HepG2 (cell line): ENCODE measurements around the gene DUSP8. TPM values are rescaled to one million over a fixed set of nuclear protein-coding genes. Genes with fewer than 3 reads are reported as not detected.

Experiments
- ATAC-seq: fragments of 200-7000 bp; cut with Tn5 transposase; 3 replicates; pipeline ENCODE4 v1.9.1; 2020; ENCODE audit warnings: mild to moderate bottlenecking, moderate library complexity
- BruUV-seq: library from RNA; stranded (reverse); fragments of 400-500 nt; replicated peaks from 2 replicates; lab custom pipeline; 2021; lab: Mats Ljungman, UMichigan
- CTCF ChIA-PET: fragments of 300-600 bp; formaldehyde crosslinking; extraction: SDS; loops from one replicate; lab custom pipeline; 2021; ENCODE audit warnings: low total read pairs, inconsistent platforms, low intra/inter-chr PET ratio; lab: Yijun Ruan, JAX
- POLR2A ChIA-PET: fragments of 350-600 bp; sonication (Branson Sonifier 250); formaldehyde crosslinking; loops from one replicate; lab custom pipeline; 2020; ENCODE audit warnings: antibody characterized with exemption, inconsistent platforms; lab: Yijun Ruan, JAX
- DNase-seq: peaks from one replicate; pipeline ENCODE4 v3.0.0-alpha.2; 2015; ENCODE audit warnings: low spot score
- FAIRE-seq: peaks from 3 replicates; lab custom pipeline; 2011; peaks lifted over from hg19 to GRCh38; lab: Jason Lieb, UNC
- H2AFZ ChIP-seq: one replicate; pipeline ENCODE4 v1.6.1; 2011; ENCODE audit warnings: low read length, inconsistent platforms
- H3K27ac ChIP-seq: fragments of 300-600 bp; 3 replicates; pipeline ENCODE4 v1.8.0; 2011; ENCODE audit warnings: mixed run types, mild to moderate bottlenecking, mixed read lengths, low read length, inconsistent platforms; ENCODE audit not compliant: insufficient read depth; ENCODE audit errors: extremely low read length
- H3K27me3 ChIP-seq, 2 experiments: fragments of 200-600 bp in 1 of 2; 2 replicates in 1 of 2; 3 replicates in 1 of 2; pipeline versions ENCODE4 v1.6.0 to v1.8.0; 2011; ENCODE audit warnings: low read length in 2 of 2, mild to moderate bottlenecking in 2 of 2, moderate library complexity in 2 of 2, inconsistent platforms in 1 of 2; ENCODE audit not compliant: insufficient read depth in 2 of 2, control insufficient read depth in 1 of 2
- H3K36me3 ChIP-seq, 2 experiments: fragments of 200-600 bp in 1 of 2; replicated peaks in 1 of 2; 2 replicates in 1 of 2; 3 replicates in 1 of 2; pipeline versions ENCODE4 v1.5.1 to v1.8.0; 2011; ENCODE audit warnings: low read length in 2 of 2, inconsistent platforms in 1 of 2; ENCODE audit not compliant: insufficient read depth in 2 of 2, control insufficient read depth in 1 of 2
- H3K4me1 ChIP-seq: 2 replicates; pipeline ENCODE4 v1.5.1; 2012; ENCODE audit warnings: low read length, inconsistent platforms; ENCODE audit not compliant: insufficient read depth
- H3K4me2 ChIP-seq: 2 replicates; pipeline ENCODE4 v1.6.0; 2011; ENCODE audit warnings: low read depth, low read length, inconsistent platforms
- H3K4me3 ChIP-seq, 3 experiments: fragments of 200-600 bp in 1 of 3; sonication (generic), shearing (Covaris generic) in 1 of 3; replicated peaks in 1 of 3; 2 replicates each; pipeline ENCODE4 v1.5.1; 2011 to 2016; ENCODE audit warnings: low read length in 3 of 3, inconsistent platforms in 2 of 3, low read depth in 2 of 3, mild to moderate bottlenecking in 2 of 3, control low read depth in 1 of 3, mixed read lengths in 1 of 3; ENCODE audit not compliant: insufficient read depth in 1 of 3
- H3K79me2 ChIP-seq: one replicate; pipeline ENCODE4 v1.6.1; 2011; ENCODE audit warnings: low read length, inconsistent platforms; ENCODE audit not compliant: insufficient read depth
- H3K9ac ChIP-seq: 2 replicates; pipeline ENCODE4 v1.6.0; 2011; ENCODE audit warnings: mild to moderate bottlenecking, low read depth, low read length, inconsistent platforms; ENCODE audit not compliant: insufficient read depth
- H3K9me3 ChIP-seq: 2 replicates; pipeline ENCODE4 v1.5.1; 2012; ENCODE audit warnings: mild to moderate bottlenecking, low read length
- H4K20me1 ChIP-seq: 2 replicates; pipeline ENCODE4 v1.6.0; 2011; ENCODE audit warnings: inconsistent platforms, mild to moderate bottlenecking, low read length, moderate library complexity; ENCODE audit not compliant: insufficient read depth
- DMAP1 ChIP-seq: IDR thresholded peaks from 2 replicates; pipeline ENCODE4 v1.6.1; 2016
- FLYWCH1 ChIP-seq: sonication (generic); formaldehyde crosslinking; IDR thresholded peaks from 2 replicates; pipeline ENCODE4 v1.8.1; 2023; ENCODE audit warnings: mild to moderate bottlenecking, missing genetic modification reagents
- IKZF4 ChIP-seq: sonication (generic); formaldehyde crosslinking; IDR thresholded peaks from 2 replicates; pipeline ENCODE4 v1.5.1; 2020; ENCODE audit warnings: borderline replicate concordance, mild to moderate bottlenecking, low read depth, missing genetic modification reagents; ENCODE audit errors: not compliant biosample characterization
- TAF1 ChIP-seq: sonication (generic); formaldehyde crosslinking; IDR thresholded peaks from 2 replicates; pipeline ENCODE4 v1.4.0; 2020; ENCODE audit warnings: missing genetic modification reagents
- TOPORS ChIP-seq: sonication (generic); formaldehyde crosslinking; IDR thresholded peaks from 2 replicates; pipeline ENCODE4 v1.8.0; 2023; ENCODE audit warnings: mild to moderate bottlenecking, missing genetic modification reagents
- ZBTB20 ChIP-seq: sonication (generic); formaldehyde crosslinking; IDR thresholded peaks from 2 replicates; pipeline ENCODE4 v1.8.1; 2023; ENCODE audit warnings: missing genetic modification reagents, low read depth, mild to moderate bottlenecking, borderline replicate concordance
- ZBTB37 ChIP-seq: sonication (generic); formaldehyde crosslinking; IDR thresholded peaks from 2 replicates; pipeline ENCODE4 v1.4.0; 2020; ENCODE audit warnings: mild to moderate bottlenecking, missing genetic modification reagents
- ZMAT5 ChIP-seq: sonication (generic); formaldehyde crosslinking; IDR thresholded peaks from 2 replicates; pipeline ENCODE4 v1.5.0; 2020; ENCODE audit warnings: mild to moderate bottlenecking, low read depth, missing genetic modification reagents, borderline replicate concordance
- ZNF256 ChIP-seq: sonication (generic); formaldehyde crosslinking; conservative IDR thresholded peaks from 2 replicates; pipeline ENCODE4 v1.4.0; 2020; ENCODE audit warnings: missing genetic modification reagents
- ZNF281 ChIP-seq: sonication (generic); formaldehyde crosslinking; IDR thresholded peaks from 2 replicates; pipeline ENCODE4 v1.4.0; 2020; ENCODE audit warnings: missing genetic modification reagents, borderline replicate concordance
- WGBS: methylation state at CpG from one replicate; pipeline ENCODE4 v1.1.6; 2017; ENCODE audit warnings: low lambda C conversion rate; 5-methylcytosine and 5-hydroxymethylcytosine counted together
- in situ Hi-C: cut with HindIII; loops from 2 replicates; pipeline ENCODE4 v1.10.0; 2017; ENCODE audit warnings: low pct_unique_long_range_greater_than_20kb; ENCODE audit not compliant: extremely low pct_ligation_motif_present
- intact Hi-C: fragments of 100-400 bp; cut with micrococcal nuclease; formaldehyde crosslinking; loops from one replicate; pipeline ENCODE4 v1.10.0; 2022; ENCODE audit not compliant: unreplicated experiment
- polyA plus RNA-seq, 8 experiments: library from polyadenylated mRNA; depleted of rRNA in 3 of 8; stranded (reverse) in 7 of 8; unstranded in 1 of 8; fragments of >200 nt; fragmentation: Illumina TruSeq in 4 of 8; extraction: Trizol in 4 of 8; gene quantifications; 2 replicates each; pipeline versions ENCODE4 v1.2.1 to v1.2.3, GENCODE V29; 2011 to 2016; ENCODE audit warnings: low read depth in 4 of 8, missing spikeins in 1 of 8, mixed read lengths in 1 of 8; ENCODE audit not compliant: insufficient read depth in 1 of 8
- total RNA-seq, 5 experiments: library from RNA; depleted of rRNA; stranded (reverse); fragments of >200 nt; fragmentation: Illumina TruSeq; extraction: Trizol; gene quantifications; 2 replicates each; pipeline ENCODE4 v1.2.3, GENCODE V29; 2016; ENCODE audit warnings: low read depth in 1 of 5
- TF ChIP-seq, protein P1 (sequence below): sonication (generic); formaldehyde crosslinking; IDR thresholded peaks from 2 replicates; pipeline ENCODE4 v1.4.0; 2020; ENCODE audit warnings: missing genetic modification reagents
- TF ChIP-seq, protein P2 (sequence below): sonication (generic); formaldehyde crosslinking; IDR thresholded peaks from 2 replicates; pipeline ENCODE4 v1.5.1; 2020; ENCODE audit warnings: missing genetic modification reagents, mild to moderate bottlenecking, borderline replicate concordance

DUSP8 gene
- total and polyA plus RNA-seq, 2 of the 13 experiments (the other 11 are each of a cell fraction or from before 2014, with no cell fraction given), result 1.8 to 8.0 TPM

DNA sequence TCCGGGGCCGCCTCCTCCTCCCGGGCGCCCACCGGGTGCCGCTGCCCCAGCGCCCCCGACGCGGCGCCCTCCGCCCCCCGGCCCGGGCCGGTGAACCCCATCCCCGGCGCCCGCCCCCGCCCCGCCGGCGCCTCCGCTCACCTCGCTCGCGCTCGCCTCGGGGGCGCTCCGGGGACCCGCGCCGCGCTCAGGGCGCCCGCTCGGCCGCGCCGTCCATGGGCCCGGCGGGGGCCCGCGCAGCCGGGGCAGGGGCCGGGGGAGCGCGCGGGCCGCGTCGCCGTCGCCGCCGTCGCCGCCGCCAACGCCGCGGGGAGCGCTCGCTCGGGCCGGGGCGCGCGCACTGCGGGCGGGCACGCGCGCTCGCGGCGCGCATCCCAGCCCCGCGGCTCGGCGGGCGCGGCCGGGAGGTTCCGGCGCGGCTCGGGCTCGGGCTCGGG is 293 bp downstream of the DUSP8 start (continued):
- TF ChIP-seq TOPORS (CRISPR knock-in tag), result no peak
- TF ChIP-seq, protein P1, sequence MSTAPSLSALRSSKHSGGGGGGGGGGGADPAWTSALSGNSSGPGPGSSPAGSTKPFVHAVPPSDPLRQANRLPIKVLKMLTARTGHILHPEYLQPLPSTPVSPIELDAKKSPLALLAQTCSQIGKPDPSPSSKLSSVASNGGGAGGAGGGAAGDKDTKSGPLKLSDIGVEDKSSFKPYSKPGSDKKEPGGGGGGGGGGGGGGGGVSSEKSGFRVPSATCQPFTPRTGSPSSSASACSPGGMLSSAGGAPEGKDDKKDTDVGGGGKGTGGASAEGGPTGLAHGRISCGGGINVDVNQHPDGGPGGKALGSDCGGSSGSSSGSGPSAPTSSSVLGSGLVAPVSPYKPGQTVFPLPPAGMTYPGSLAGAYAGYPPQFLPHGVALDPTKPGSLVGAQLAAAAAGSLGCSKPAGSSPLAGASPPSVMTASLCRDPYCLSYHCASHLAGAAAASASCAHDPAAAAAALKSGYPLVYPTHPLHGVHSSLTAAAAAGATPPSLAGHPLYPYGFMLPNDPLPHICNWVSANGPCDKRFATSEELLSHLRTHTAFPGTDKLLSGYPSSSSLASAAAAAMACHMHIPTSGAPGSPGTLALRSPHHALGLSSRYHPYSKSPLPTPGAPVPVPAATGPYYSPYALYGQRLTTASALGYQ, result no peak
- no peak for TF ChIP-seq ZBTB20 (CRISPR knock-in tag)
- no peak for TF ChIP-seq IKZF4
- no peak for TF ChIP-seq DMAP1 (CRISPR knock-in tag)
- no peak for TF ChIP-seq ZNF256 (CRISPR knock-in tag)

GRCh38 chr11:1570896-1571759 is 943 bp downstream of the DUSP8 start:
- no peak overlapping the region for H3K27ac ChIP-seq
- TF ChIP-seq FLYWCH1 (CRISPR knock-in tag), result no peak
- no peak for TF ChIP-seq ZBTB37 (CRISPR knock-in tag)
- TF ChIP-seq, protein P2, sequence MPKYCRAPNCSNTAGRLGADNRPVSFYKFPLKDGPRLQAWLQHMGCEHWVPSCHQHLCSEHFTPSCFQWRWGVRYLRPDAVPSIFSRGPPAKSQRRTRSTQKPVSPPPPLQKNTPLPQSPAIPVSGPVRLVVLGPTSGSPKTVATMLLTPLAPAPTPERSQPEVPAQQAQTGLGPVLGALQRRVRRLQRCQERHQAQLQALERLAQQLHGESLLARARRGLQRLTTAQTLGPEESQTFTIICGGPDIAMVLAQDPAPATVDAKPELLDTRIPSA, result no peak
- peak; percentile 41; the same call in 1 of the 2 replicates for TF ChIP-seq ZNF281 (CRISPR knock-in tag)
- TF ChIP-seq TAF1, result no peak
- TF ChIP-seq ZMAT5, result no peak

More at GRCh38 chr11:1570896-1571759, 943 bp downstream of the DUSP8 start:
- ChIA-PET CTCF (no interaction called here), POLR2A (no interaction called here)
- FAIRE-seq (no peak), ATAC-seq (no peak), DNase-seq (no peak)
- H3K9ac ChIP-seq, result peak overlapping the region; percentile 84; the same call in 1 of the 2 replicates
- H3K9me3 ChIP-seq, result no peaks in the 10 kb centered on the region
- in situ Hi-C loops, result no loop called here
- H3K4me3 ChIP-seq, result peak overlapping the region; percentile 59 to 78 (median 72); a peak in 5 of 6 replicates
- no peak overlapping the region for H2AFZ ChIP-seq
- WGBS, result 8% methylated on average over 26 of the region's 58 CpGs
- peak overlapping the region; percentile 75 for H3K4me2 ChIP-seq
- intact Hi-C loops, result no loop called here
- H3K36me3 ChIP-seq, result no peaks in the 10 kb centered on the region
- peaks cover 37% of the 10 kb centered on the region; the same call in 1 of the 2 replicates for H4K20me1 ChIP-seq
- peaks cover 1 to 17% of the 10 kb centered on the region in 2 experiments; a peak in 3 of 5 replicates for H3K27me3 ChIP-seq
- BruUV-seq, result no TSS peak
- H3K4me1 ChIP-seq, result peaks cover 47% of the 10 kb centered on the region
- H3K79me2 ChIP-seq, result no peaks in the 10 kb centered on the region
